Dermis lymphatic vessel endothelial cell (primary cell): ENCODE measurements around the gene PRAMEF13. TPM values are rescaled to one million over a fixed set of nuclear protein-coding genes. Genes with fewer than 3 reads are reported as not detected.

Source experiments
- total RNA-seq: library from RNA; depleted of rRNA; stranded (reverse); fragments of >200 nt; gene quantifications from 2 replicates; pipeline ENCODE4 v1.2.1, GENCODE V29; 2014

The PRAMEF13 gene, protein sequence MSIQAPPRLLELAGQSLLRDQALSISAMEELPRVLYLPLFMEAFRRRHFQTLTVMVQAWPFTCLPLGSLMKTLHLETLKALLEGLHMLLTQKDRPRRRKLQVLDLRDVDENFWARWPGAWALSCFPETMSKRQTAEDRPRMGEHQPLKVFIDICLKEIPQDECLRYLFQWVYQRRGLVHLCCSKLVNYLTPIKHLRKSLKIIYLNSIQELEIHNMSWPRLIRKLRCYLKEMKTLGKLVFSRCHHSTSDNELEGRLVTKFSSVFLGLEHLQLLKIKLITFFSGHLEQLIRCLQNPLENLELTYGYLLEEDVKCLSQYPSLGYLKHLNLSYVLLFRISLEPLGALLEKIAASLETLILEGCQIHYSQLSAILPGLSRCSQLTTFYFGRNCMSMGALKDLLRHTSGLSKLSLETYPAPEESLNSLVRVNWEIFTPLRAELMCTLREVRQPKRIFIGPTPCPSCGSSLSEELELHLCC
- not detected in 2 replicates for total RNA-seq

DNA sequence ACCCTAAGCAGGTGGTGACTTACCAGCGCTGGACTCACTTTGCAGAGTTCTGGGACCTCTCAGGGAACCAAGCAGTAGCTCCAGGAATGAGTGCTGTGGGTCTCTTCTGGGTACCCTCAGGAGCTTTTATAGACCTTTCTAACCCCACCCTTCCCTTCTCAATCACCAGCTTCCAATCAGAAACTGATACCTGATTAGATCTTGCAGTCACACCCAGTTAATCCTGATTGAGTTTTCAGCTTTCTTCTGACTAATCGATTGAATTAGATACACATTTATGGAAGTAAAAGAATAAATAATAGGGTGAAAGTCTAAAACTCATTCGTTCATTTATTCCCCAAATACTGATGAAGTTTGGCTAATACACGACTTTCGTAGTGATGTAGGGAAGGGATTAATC lies at the start of gene PRAMEF13:
Gene PRAMEF13 (minus strand): TSS at position 101 of the 400 bp plus-strand sequence. CDS start 1,820 bp downstream, outside the sequence.

DNA sequence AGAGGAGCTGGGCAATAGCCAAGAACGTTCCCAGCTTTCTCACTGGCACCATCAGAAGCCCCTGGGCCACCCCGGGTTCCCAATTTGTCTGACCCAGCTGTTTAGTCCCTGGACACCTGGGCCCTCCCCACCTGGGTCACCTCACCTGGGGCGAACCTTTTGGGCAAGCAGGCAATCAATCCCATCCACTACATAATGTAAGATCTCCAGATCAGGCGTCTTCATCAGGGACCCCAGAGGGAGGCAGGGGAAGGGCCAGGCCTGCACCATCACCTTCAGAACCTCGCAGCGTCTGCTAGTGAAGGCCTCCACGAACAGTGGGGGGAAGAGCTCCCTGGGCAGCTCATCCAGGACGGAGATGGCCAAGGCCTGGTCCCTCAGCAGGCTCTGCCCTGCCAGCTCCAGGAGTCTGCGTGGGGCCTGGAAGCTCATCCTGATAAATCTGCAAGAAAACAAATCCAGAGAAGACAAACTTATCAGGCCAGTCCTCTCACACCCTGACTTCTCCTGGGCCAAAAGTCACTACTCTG lies 24.5 kb upstream of the PRAMEF13 start, which contains the start of gene PRAMEF18:
Gene PRAMEF18 (minus strand): TSS at position 480 of the 530 bp plus-strand sequence. CDS start 48 bp downstream, at position 432.

DNA sequence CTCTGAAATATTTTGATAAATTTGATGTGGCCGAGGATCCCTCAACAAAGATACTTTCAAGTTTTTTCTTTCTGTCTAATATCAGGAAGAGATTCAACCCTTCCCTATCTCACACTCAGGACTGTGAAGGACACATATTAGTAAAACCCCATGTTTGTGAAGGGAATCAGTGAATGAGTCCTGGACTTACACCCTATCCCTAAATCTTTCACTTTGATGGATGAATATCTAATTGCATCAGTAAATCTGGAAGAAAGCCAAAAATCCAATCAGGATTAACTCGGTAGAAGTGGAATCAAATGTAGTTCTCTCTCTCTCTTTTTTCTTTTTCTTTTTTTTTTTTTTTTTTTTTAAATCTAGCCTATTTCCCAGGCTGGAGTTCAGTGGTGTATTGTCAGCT lies 29.7 kb downstream of the PRAMEF13 start, which contains the start of gene PRAMEF9:
Gene PRAMEF9 (plus strand): TSS at position 301 of the 400 bp plus-strand sequence. CDS start 3,433 bp downstream, outside the sequence.

DNA sequence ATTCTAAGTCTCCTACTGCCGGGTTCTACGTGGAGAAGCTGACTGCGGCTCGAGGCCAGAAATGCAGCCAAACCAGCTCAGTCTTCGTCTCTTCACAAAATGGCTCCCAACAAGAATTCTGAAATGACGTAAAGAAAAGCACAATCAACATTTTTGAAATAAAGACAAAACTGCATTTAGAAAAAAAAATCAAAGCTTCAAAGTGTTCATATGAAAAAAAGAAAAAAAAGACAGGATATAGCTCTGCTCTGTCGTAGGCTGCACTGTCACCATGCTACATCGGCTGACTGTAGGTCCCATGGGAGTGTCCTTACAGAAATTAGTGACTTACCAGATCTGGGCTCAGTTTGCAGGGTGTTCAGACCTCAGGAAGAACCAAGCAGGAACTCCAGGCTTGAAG lies 35.7 kb downstream of the PRAMEF13 start, which contains the start of gene HNRNPCL4:
Gene HNRNPCL4 (minus strand): TSS at position 101 of the 400 bp plus-strand sequence. CDS start 164 bp downstream, outside the sequence.

DNA sequence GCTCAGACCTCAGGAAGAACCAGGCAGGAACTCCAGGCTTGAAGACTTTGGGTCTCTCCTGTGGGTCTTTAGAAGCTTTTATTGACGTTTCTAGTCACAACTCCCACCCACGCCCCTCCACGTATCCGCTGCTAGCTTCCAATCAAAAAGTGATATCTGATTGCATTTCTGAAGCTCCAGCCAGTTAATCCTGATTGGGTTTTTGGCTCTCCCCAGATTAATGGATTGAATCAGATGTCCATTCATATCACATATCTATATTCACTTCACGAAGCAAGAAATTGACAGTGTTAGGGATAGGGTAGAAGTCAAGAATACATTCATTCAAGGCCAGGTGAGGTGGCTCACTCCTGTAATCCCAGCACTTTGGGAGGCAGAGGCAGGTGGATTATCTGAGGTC lies 45.3 kb downstream of the PRAMEF13 start, which contains the start of gene PRAMEF26:
Gene PRAMEF26 (minus strand): TSS at position 101 of the 400 bp plus-strand sequence. CDS start 2,914 bp downstream, outside the sequence.

Other genes with a start within 250 kb of the PRAMEF13 start
- gene PRAMEF27, start 144.8 kb downstream of the PRAMEF13 start, total RNA-seq: not detected in 2 replicates
- gene HNRNPCL3, start 140.6 kb downstream of the PRAMEF13 start, total RNA-seq: not detected in 2 replicates
- gene PRAMEF25, start 130.6 kb downstream of the PRAMEF13 start, total RNA-seq: not detected in 2 replicates
- not detected in 2 replicates for gene HNRNPCL2, start 84.6 kb downstream of the PRAMEF13 start, total RNA-seq
- not detected in 2 replicates for gene PRAMEF26, start 45.4 kb downstream of the PRAMEF13 start, total RNA-seq
- not detected in 2 replicates for gene HNRNPCL4, start 35.8 kb downstream of the PRAMEF13 start, total RNA-seq
- not detected in 2 replicates for gene PRAMEF9, start 29.6 kb downstream of the PRAMEF13 start, total RNA-seq
- gene PRAMEF18, start 24.7 kb upstream of the PRAMEF13 start, total RNA-seq: not detected in 2 replicates
- gene PRAMEF5, start 52.8 kb upstream of the PRAMEF13 start, total RNA-seq: not detected in 2 replicates
- not detected in 2 replicates for gene PRAMEF8, start 83.7 kb upstream of the PRAMEF13 start, total RNA-seq
- not detected in 2 replicates for gene PRAMEF33, start 102.1 kb upstream of the PRAMEF13 start, total RNA-seq
- not detected in 2 replicates for gene PRAMEF15, start 114.2 kb upstream of the PRAMEF13 start, total RNA-seq
- not detected in 2 replicates for gene PRAMEF14, start 145.7 kb upstream of the PRAMEF13 start, total RNA-seq
- gene PRAMEF19, start 170.5 kb upstream of the PRAMEF13 start, total RNA-seq: not detected in 2 replicates
- gene PRAMEF17, start 188.2 kb upstream of the PRAMEF13 start, total RNA-seq: not detected in 2 replicates
- not detected in 2 replicates for gene PRAMEF20, start 209.0 kb upstream of the PRAMEF13 start, total RNA-seq